Karpas-422 (cell line): Measurements from ENCODE around the gene MYADML2. TPM values are rescaled to one million over a fixed set of nuclear protein-coding genes. Genes with fewer than 3 reads are reported as not detected.
"Not testable (repeated sequence)": the region's sequence is repeated elsewhere in the genome, so short reads cannot be mapped to it uniquely, and the experiment has no call there.

Experiments
- DNase-seq: peaks from one replicate; pipeline ENCODE4 v3.0.0-alpha.2; 2015
- H2AFZ ChIP-seq: fragments of 200-600 bp; sonication (generic); 2 replicates; pipeline ENCODE4 v1.6.1; 2014; ENCODE audit warnings: antibody characterized with exemption, low read length, mixed read lengths
- H3K27ac ChIP-seq: fragments of 200-600 bp; sonication (generic); 2 replicates; pipeline ENCODE4 v1.5.1; 2014; ENCODE audit warnings: mild to moderate bottlenecking, low read length, moderate library complexity
- H3K27me3 ChIP-seq: fragments of 200-600 bp; sonication (generic); 2 replicates; pipeline ENCODE4 v1.6.1; 2014; ENCODE audit warnings: low read length, mixed read lengths
- H3K36me3 ChIP-seq: fragments of 200-600 bp; sonication (generic); 2 replicates; pipeline ENCODE4 v1.6.1; 2014; ENCODE audit warnings: low read length, mixed read lengths; ENCODE audit not compliant: insufficient read depth
- H3K4me1 ChIP-seq: fragments of 200-600 bp; sonication (generic); 2 replicates; pipeline ENCODE4 v1.6.1; 2014; ENCODE audit warnings: mild to moderate bottlenecking, low read length, mixed read lengths
- H3K4me2 ChIP-seq: fragments of 200-600 bp; sonication (generic); 2 replicates; pipeline ENCODE4 v1.6.1; 2014; ENCODE audit warnings: low read length, low read depth, mild to moderate bottlenecking; ENCODE audit not compliant: poor library complexity, severe bottlenecking
- H3K4me3 ChIP-seq: fragments of 200-600 bp; sonication (generic); 2 replicates; pipeline ENCODE4 v1.5.1; 2014; ENCODE audit warnings: mild to moderate bottlenecking, antibody characterized with exemption, low read length, mixed read lengths
- H3K79me2 ChIP-seq: fragments of 200-600 bp; sonication (generic); 2 replicates; pipeline ENCODE4 v1.6.1; 2014; ENCODE audit warnings: mild to moderate bottlenecking, low read length, mixed read lengths
- H3K9ac ChIP-seq: fragments of 200-600 bp; sonication (generic); 2 replicates; pipeline ENCODE4 v1.6.0; 2014; ENCODE audit warnings: low read length
- H3K9me2 ChIP-seq: fragments of 200-600 bp; sonication (generic), shearing (Covaris generic); replicated peaks from 2 replicates; pipeline ENCODE4 v1.6.0; 2014; ENCODE audit warnings: mild to moderate bottlenecking, low read length, moderate library complexity; ENCODE audit not compliant: insufficient read depth
- H3K9me3 ChIP-seq: fragments of 300-700, 200-600 bp; sonication (generic); 2 replicates; pipeline ENCODE4 v1.6.1; 2014; ENCODE audit warnings: low read length, mixed read lengths
- H4K20me1 ChIP-seq: fragments of 200-600 bp; sonication (generic); 2 replicates; pipeline ENCODE4 v1.6.1; 2014; ENCODE audit warnings: mild to moderate bottlenecking, antibody characterized with exemption, low read length, low read depth; ENCODE audit not compliant: insufficient read depth
- total RNA-seq: library from RNA; depleted of rRNA; stranded (reverse); fragments of >200 nt; shearing (Covaris generic); gene quantifications from 2 replicates; pipeline ENCODE4 v1.2.3, GENCODE V29; 2014; ENCODE audit warnings: low replicate concordance

MYADML2 gene
- total RNA-seq, 1 experiment from 2014 or later, result not detected

DNA sequence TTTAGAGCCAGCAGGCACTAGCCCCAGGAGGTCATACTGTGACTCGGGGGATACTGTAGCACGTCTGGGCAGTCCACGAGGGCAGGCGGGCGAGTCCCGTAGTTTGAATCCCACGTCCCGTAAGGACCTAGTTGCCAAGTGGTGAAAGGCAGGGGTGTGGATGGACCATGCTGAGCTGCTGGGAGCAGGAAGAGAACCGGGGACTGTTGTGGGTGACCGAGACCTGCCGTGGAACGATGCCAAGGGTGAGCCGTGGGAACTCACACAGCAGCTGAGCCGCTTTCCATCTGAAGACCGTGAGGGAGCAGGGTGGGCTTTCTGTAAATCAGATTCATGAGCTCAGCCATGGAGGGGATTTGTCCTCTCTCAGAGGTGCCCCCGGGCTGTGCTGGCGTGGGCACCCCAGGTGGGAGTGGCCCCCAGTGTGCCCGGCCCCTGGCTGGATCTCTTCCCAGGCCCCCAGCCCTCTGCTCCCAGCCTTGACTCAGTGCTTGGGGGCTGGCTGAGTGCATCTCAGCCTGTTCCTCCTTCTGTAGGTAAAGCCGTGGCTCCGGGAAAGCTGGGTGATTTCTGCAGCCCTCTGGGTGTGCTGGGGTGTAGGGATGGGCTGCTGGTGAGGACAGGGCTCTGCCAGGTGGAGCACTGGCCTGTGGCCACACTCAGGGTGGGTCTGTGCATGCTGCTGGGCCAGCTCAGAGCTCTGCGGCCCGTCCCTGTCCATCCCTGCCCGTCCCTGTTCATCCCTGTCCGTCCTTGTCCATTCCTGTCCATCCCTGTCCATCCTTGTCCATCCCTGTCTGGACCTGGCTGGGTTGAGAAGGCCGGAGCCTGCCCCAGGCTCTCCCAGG, 44.0 kb upstream of the MYADML2 start:
- no peak for DNase-seq
- Histone ChIP-seq H3K9me3 (no peaks in the 10 kb centered on the region), H3K9me2 (no peaks in the 10 kb centered on the region), H3K27me3 (no peaks in the 10 kb centered on the region), H3K4me1 (no peaks in the 10 kb centered on the region), H3K9ac (no peak overlapping the region), H3K36me3 (no peaks in the 10 kb centered on the region), H3K4me2 (no peak overlapping the region), H3K4me3 (no peak overlapping the region), H4K20me1 (no peaks in the 10 kb centered on the region), H2AFZ (no peak overlapping the region), H3K79me2 (no peaks in the 10 kb centered on the region), H3K27ac (no peak overlapping the region)

DNA sequence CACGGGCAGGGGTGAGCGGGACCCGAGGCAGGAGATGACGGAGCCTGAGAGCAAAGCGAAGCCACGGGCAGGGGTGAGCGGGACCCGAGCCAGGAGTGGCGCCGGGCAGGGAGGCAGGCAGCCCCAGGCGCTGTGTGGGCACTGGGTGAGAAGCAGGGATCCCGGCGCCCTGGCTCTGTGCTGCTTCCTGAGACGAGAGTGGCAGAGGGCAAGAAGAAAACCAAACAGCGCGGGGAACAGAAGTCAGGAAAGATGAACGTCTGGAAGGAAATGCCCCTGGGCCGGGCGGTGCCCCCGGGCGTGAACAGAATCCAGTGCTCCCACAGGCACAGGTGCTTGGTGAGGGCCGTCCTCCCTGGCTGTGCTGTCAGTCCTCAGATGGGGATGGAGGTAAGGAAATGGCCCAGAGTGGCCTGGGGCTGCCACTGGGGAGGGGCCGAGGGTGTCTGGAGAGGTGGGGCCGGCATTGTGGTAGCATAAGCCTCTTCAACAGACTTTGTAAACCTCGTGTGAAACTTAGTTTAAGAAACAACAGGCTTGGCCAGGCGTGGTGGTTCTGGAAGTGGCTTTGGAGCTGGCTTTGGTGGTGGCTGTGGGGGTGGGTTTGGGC, 40.2 kb upstream of the MYADML2 start:
- no peaks in the 10 kb centered on the region for H3K27me3 ChIP-seq
- DNase-seq, result no peak
- no peaks in the 10 kb centered on the region for H3K9me3 ChIP-seq
- H2AFZ ChIP-seq, result no peak overlapping the region
- no peaks in the 10 kb centered on the region for H3K36me3 ChIP-seq
- no peak overlapping the region for H3K4me2 ChIP-seq
- no peaks in the 10 kb centered on the region for H3K79me2 ChIP-seq
- H3K4me1 ChIP-seq, result no peaks in the 10 kb centered on the region
- H3K27ac ChIP-seq, result no peak overlapping the region
- H3K9me2 ChIP-seq, result no peaks in the 10 kb centered on the region
- H3K4me3 ChIP-seq, result no peak overlapping the region
- H3K9ac ChIP-seq, result no peak overlapping the region
- H4K20me1 ChIP-seq, result no peaks in the 10 kb centered on the region

DNA sequence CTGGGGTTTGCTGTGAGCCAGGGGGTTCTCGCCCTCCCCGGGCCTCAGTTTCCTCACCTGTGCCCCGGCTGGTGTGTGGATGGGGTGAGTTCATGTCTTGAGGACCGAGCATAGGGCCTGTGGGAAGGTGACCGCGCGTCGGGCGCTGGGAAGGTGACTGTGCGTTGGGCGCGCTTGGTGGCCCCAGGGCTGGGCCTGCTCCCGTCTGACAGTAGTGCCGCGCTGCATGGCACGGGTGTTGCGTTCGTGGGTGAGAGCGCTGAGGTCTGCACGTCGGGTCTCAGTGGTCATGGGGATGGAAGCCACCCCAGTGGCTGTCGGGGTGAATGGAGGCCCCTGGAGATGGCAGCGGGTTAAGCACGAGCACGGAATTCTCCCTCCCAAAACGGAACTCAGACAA, 39.6 kb upstream of the MYADML2 start:
- no peaks in the 10 kb centered on the region for H3K36me3 ChIP-seq
- H3K27ac ChIP-seq, result no peak overlapping the region
- no peak overlapping the region for H3K4me3 ChIP-seq
- no peak overlapping the region for H2AFZ ChIP-seq
- no peaks in the 10 kb centered on the region for H3K27me3 ChIP-seq
- H3K9me2 ChIP-seq, result no peaks in the 10 kb centered on the region
- H3K9me3 ChIP-seq, result no peaks in the 10 kb centered on the region
- no peak for DNase-seq
- H4K20me1 ChIP-seq, result no peaks in the 10 kb centered on the region
- H3K9ac ChIP-seq, result no peak overlapping the region
- no peaks in the 10 kb centered on the region for H3K4me1 ChIP-seq
- H3K79me2 ChIP-seq, result no peaks in the 10 kb centered on the region
- no peak overlapping the region for H3K4me2 ChIP-seq

DNA sequence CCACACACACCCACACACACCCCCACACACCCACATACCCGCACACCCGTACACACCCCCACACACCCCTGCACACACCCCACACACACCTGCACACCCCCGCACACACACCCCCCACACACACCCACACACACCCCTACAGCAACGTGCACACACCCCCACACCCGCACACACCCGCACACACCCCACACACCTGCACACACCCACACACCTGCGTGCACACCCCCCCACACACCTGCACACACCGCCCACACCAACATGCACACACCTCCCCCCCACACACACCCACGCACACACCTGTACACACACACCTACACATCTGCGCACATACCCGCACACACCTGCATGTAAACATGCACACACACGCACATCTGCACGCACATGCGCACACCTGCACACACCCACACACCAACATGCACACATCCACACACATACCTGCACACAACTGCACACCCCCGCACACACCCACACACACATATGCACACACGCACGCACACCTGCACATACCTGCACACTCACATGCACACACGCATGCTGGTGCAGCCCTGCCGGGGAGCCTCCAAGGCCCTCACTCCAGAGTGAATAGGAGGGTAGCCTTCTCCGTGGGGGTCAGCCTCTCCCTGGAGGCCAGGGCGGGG, 37.9 kb upstream of the MYADML2 start:
- Histone ChIP-seq H3K27me3 (no peaks in the 10 kb centered on the region), H2AFZ (no peak overlapping the region), H3K4me3 (no peak overlapping the region), H3K79me2 (no peaks in the 10 kb centered on the region), H3K27ac (no peak overlapping the region), H3K9me2 (no peaks in the 10 kb centered on the region), H4K20me1 (no peaks in the 10 kb centered on the region), H3K36me3 (no peaks in the 10 kb centered on the region), H3K9ac (no peak overlapping the region), H3K4me1 (no peaks in the 10 kb centered on the region), H3K9me3 (no peaks in the 10 kb centered on the region), H3K4me2 (no peak overlapping the region)
- no peak for DNase-seq

DNA sequence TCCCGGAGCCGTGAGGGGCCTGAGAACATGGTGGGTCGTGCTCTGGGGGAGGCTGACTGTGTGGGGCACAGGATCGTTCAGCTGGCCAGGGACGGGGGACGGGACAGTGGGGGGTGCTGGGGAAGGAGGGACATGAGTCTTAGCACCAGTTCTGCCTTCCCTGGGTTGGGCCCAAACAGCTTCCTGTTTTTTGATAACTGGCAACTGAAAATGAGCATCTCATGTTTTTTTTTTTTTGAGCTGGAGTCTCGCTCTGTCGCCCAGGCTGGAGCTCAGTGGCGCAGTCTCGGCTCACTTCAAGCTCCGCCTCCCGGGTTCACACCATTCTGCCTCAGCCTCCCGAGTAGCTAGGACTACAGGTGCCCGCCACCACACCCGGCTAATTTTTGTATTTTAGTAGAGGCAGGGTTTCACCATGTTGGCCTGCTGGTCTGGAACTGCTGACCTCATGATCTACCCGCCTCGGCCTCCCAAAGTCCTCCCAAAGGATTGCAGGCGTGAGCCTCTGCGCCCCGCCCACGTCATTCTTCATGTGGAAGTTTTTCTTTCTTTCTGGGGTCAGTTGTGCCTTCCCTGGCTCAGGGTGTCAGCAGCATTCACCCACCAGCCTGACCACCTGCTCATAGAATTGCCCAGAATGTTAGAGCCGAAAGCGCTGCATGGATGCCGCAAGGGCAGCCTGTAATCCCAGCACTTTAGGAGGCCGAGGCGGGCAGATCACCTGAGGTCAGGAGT, 36.8 kb upstream of the MYADML2 start:
- Histone ChIP-seq H3K9ac (no peak overlapping the region), H3K9me2 (no peaks in the 10 kb centered on the region), H3K4me2 (no peak overlapping the region), H3K79me2 (peaks cover 7% of the 10 kb centered on the region; the same call in 1 of the 2 replicates), H3K27ac (no peak overlapping the region), H3K4me3 (no peak overlapping the region), H3K9me3 (no peaks in the 10 kb centered on the region), H3K36me3 (no peaks in the 10 kb centered on the region), H2AFZ (no peak overlapping the region), H3K4me1 (peaks cover 3% of the 10 kb centered on the region), H3K27me3 (no peaks in the 10 kb centered on the region), H4K20me1 (no peaks in the 10 kb centered on the region)
- DNase-seq, result no peak

DNA sequence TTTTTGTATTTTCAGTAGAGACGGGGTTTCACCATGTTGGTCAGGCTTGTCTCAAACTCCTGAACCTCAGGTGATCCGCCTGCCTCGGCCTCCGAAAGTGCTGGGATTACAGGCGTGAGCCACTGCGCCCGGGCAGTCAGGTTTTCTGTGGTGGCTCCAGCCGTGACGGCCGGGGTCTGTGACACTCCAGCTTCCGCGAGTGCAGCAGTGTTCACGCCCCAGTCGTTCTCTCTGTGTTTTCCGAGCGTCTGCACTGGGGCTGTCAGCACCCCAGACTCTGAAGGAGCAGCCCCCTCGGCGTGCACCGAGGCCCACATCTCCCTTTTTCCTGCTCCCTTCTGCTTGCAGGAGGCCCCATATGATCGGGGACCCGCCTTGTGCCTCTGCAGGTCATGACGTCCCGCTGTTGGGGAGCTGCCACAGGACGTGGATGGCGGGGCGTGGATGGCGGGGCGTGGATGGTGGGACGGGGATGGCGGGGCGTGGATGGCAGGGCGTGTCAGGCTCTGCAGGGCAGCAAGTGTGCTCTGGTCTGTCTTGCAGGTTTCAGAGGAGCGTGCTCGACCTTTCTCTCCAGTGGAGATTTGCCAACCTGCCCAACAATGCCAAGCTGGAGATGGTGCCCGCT, 36.1 kb upstream of the MYADML2 start:
- H3K4me1 ChIP-seq, result peaks cover 8% of the 10 kb centered on the region
- H3K27ac ChIP-seq, result no peak overlapping the region
- H3K27me3 ChIP-seq, result no peaks in the 10 kb centered on the region
- no peak overlapping the region for H2AFZ ChIP-seq
- no peak overlapping the region for H3K4me3 ChIP-seq
- no peaks in the 10 kb centered on the region for H3K36me3 ChIP-seq
- no peaks in the 10 kb centered on the region for H3K9me2 ChIP-seq
- no peak overlapping the region for H3K4me2 ChIP-seq
- peaks cover 12% of the 10 kb centered on the region for H3K79me2 ChIP-seq
- no peak overlapping the region for H3K9ac ChIP-seq
- no peaks in the 10 kb centered on the region for H4K20me1 ChIP-seq
- DNase-seq, result no peak
- no peaks in the 10 kb centered on the region for H3K9me3 ChIP-seq

DNA sequence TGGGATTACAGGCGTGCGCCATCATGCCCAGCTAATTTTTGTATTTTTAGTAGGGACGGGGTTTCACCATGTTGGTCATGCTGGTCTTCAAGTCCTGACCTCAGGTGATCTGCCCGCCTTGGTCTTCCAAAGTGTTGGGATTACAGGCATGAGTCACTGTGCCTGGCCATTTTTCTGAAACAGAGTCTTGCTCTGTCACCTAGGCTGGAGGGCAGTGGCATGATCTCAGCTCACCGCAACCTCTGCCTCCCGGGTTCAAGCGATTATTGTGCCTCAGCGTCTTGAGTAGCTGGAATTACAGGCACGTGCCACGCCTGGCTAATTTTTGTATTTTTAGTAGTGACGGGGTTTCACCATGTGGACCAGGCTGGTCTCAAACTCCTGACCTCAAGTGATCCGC, 34.5 kb upstream of the MYADML2 start:
- not testable (repeated sequence) for DNase-seq, H3K9me2 ChIP-seq, H2AFZ ChIP-seq, H3K27me3 ChIP-seq, H3K9ac ChIP-seq, H3K9me3 ChIP-seq, H4K20me1 ChIP-seq, H3K27ac ChIP-seq, H3K4me3 ChIP-seq, H3K36me3 ChIP-seq, H3K4me2 ChIP-seq
- Histone ChIP-seq H3K79me2 (peaks cover 16% of the 10 kb centered on the region), H3K4me1 (peaks cover 14% of the 10 kb centered on the region)
